DND-41 (cell line): ENCODE results near the gene PDIA4.

ENCODE experiments used
- EZH2 ChIP-seq: IDR thresholded peaks from 3 replicates; pipeline ENCODE4 v1.6.1; 2012; ENCODE audit warnings: borderline replicate concordance, low read depth, mild to moderate bottlenecking, moderate library complexity, low read length, inconsistent platforms; ENCODE audit not compliant: severe bottlenecking
- TF ChIP-seq, protein P1 (sequence below): IDR thresholded peaks from 2 replicates; pipeline ENCODE4 v1.5.1; 2012; ENCODE audit warnings: borderline replicate concordance, low read length, moderate library complexity, mild to moderate bottlenecking; ENCODE audit not compliant: poor library complexity, severe bottlenecking; ENCODE audit errors: extremely low read depth

DNA sequence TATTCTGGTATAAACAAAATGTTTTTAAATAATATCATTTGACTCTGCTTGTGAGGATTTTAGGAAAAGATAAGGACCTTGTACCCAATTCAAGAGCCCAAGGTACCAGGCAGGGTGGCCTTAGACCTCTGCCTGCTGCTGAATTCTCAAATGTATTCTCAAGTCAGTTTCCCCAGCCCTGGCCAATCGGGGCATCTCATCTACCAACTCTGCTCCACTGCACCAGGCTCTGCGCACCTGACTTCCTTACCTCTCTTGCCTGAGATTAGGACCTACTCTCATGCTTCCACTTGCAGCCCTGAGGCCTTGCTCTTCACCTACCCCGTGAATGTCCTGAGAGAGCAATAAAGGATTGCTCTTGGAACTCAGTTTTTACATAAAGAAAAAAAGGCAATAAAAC lies 74.6 kb downstream of the PDIA4 start:
- TF ChIP-seq, protein P1, sequence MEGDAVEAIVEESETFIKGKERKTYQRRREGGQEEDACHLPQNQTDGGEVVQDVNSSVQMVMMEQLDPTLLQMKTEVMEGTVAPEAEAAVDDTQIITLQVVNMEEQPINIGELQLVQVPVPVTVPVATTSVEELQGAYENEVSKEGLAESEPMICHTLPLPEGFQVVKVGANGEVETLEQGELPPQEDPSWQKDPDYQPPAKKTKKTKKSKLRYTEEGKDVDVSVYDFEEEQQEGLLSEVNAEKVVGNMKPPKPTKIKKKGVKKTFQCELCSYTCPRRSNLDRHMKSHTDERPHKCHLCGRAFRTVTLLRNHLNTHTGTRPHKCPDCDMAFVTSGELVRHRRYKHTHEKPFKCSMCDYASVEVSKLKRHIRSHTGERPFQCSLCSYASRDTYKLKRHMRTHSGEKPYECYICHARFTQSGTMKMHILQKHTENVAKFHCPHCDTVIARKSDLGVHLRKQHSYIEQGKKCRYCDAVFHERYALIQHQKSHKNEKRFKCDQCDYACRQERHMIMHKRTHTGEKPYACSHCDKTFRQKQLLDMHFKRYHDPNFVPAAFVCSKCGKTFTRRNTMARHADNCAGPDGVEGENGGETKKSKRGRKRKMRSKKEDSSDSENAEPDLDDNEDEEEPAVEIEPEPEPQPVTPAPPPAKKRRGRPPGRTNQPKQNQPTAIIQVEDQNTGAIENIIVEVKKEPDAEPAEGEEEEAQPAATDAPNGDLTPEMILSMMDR: no peak
- TF ChIP-seq EZH2: no peak
